NT2/D1 (cell line): ENCODE data around the gene TGFB1I1.

Experiments used
- SUZ12 ChIP-seq: IDR thresholded peaks from 2 replicates; pipeline ENCODE4 v1.6.1; 2011; ENCODE audit not compliant: insufficient read length, insufficient read depth; ENCODE audit errors: extremely low read depth
- YY1 ChIP-seq: IDR thresholded peaks from 2 replicates; pipeline ENCODE4 v1.6.1; 2011; ENCODE audit not compliant: insufficient read length, insufficient read depth
- ZNF274 ChIP-seq: IDR thresholded peaks from 2 replicates; pipeline ENCODE4 v1.6.1; 2011; ENCODE audit warnings: mild to moderate bottlenecking, low read depth, low read length

DNA sequence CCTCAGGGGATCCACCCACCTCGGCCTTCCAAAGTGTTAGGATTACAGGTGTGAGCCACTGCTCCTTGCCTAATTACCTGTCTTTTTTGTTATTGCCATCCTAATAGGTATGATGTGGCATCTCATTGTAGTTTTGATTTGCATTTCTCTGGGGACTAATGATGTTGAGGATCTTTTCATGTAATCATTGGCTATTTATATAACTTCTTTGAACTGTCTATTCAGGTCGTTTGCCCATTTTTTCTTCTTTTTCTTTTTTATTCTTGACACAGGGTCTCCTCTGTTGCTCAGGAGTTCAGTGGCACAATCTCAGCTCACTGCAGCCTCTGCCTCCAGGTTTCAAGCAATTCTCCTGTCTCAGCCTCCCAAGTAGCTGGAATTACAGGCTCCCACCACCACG is 1.3 kb upstream of the TGFB1I1 start:
- TF ChIP-seq SUZ12 (no peak), YY1 (no peak), ZNF274 (no peak)
